NCI-H2171 treated with DMSO at 0.1 percent for 48 hours (cell line): Measurements from ENCODE around the gene CELF5.

ENCODE experiments used
- DNase-seq: peaks from one replicate; lab custom pipeline; 2025; lab: John Stamatoyannopoulos, UW

Gene CELF5

DNA sequence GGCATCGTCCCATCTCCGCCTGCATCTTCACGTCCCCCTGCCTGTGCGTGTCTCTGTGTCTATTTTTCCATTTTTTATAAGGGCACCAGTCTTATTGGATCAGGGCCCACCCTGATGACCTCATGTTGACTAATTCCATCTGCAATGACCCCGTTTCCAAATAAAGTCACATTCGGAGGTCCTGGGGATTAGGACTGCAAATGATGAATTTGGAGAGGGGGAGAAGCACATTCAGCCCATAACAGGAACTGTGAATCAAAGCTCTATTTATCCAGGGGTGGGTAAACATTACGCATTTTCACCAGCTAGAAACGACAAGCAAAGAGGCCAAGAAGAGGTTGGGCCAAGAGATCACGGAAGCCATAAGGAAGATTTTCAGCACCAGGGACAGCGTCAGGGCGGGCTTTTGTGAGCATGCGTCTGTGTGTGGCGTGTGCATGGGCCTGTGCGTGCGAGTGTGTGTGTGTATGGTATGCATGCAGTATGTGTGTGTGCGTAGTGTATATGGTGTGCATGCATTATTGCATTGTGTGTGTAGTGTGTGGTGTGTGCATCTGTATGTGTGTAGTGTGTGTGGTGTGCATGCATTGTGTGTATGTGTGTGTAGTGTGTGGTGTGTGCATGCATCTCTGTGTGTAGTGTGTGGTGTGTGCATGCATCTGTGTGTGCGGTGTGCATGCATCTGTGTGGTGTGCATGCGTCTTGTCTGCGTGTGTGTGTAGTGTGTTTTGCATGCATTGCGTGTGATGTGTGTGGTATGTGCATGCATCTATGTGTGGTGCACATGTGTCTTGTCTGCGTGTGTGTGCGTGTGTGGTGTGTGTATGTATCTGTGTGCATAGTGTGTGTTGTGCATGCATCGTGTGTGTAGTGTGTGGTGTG, 19.6 kb downstream of the CELF5 start:
- DNase-seq: no peak

DNA sequence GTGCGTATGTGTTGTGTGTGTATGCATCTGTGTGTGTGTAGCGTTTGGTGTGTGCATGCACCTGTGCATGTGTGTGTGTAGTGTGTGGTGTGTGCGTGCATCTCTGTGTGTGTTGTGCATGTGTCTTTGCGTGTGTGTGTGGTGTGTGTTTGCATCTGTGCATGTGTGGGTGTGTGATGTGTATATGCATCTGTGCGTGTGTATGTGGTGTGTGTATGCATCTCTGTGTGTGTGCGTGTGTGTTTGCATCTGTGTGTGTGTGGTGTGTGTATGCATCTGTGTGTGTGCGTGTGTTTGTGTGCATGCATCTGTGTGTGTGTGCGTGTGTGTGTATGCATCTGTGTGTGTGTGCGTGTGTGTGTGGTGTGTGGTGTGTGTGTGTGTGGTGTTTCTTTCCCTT, 20.6 kb downstream of the CELF5 start:
- DNase-seq: no peak

DNA sequence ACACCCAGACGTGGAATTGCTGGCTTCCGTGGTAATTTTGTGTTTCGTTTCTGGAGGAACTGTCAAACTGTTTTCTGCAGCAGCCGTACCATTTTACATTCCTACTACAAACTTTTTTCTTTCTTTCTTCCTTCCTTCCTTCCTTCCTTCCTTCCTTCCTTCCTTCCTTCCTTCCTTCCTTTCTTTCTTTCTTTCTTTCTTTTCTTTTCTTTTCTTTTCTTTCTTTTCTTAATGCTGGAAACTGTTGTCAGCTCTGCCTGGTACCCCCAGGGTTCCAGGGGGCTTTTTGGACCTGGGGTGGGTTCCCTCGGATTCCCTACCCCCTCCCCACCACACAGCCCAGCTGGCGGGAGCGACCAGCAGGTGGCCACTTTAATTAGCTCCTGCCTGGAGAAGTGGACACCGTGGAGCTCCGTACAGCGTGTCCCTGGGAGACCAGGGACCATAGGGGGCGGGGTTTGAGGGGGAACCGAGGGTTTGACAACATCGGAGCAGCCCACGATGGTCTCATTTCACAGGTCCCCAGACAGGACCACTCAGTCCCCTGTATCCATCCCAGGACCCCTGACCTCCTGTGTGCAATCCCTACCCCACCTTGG, 24.4 kb downstream of the CELF5 start:
- no peak for DNase-seq

DNA sequence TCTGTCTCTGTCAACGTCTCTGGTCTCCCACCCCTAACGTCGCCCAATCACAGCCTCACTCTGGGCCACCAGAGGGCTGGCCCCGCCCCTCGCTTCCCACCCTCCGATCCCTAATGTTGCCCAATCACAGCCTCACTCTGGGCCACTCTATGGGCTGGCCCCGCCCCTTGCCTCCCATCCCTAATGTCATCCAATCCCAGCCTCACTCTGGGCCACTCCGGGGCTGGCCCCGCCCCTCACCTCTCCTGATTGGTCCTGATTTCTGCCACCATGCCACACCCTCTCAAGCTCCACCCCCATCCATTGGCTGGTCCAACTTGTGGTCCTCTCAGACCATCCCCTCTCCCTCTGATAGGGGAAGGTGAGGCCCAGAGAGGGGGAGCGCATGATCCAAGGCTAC, 24.9 kb downstream of the CELF5 start:
- DNase-seq: no peak

DNA sequence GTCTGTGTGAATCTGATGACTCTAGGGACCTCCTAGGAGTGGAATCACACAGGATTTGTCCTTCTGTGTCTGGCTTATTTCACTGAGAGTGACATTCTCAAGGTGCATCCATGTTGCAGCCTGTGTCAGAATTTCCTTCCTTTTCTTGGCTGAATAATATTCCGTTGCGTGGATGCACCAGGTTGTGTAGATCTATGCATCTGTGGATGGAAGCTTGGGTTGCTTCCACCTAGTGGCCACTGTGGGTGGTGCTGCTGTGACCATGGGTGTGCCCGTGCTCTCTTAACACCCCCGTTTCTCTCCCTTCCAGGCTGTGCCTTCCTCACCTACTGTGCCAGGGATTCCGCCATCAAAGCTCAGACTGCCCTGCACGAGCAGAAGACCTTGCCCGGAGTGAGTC, 26.2 kb downstream of the CELF5 start:
- DNase-seq: no peak

DNA sequence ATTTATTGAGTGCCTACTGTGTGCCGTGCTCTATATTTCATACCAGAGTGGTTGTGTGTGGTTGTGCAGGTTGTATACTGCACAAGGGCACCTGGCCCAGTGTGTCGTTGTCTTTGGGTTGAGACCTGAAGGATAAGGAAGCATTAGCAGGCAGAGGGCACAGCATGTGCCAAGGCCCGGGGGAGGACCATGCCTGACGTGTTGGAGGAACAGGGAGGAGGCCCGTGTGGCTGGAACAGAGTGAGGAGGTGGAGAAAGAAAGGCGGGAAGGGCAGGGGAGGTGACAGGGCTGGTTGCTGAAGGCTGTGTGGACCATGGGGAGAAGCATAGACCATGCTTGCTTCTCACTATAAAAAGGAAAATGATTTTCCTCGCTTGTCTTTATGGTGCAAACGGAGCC, 26.8 kb downstream of the CELF5 start:
- DNase-seq: no peak

DNA sequence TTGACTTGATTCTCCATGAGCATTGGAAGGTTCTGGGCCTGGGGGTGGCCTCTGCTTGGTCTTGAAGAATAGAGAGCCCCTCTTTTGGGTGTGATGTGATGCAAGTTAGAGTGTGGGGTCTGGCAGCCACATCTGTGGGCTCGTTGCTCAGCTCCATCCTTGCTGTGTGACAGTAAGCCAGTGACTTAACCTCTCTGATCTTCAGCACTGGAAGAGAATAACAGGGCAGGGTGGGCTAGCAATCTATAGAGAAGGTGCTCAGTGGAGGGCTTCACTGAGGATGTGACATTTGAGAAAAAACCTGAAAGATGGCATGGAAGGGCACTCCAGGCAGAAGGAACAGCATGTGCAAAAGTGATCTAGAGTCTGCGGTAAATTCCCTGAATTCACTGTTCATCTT, 28.2 kb downstream of the CELF5 start:
- DNase-seq: no peak

DNA sequence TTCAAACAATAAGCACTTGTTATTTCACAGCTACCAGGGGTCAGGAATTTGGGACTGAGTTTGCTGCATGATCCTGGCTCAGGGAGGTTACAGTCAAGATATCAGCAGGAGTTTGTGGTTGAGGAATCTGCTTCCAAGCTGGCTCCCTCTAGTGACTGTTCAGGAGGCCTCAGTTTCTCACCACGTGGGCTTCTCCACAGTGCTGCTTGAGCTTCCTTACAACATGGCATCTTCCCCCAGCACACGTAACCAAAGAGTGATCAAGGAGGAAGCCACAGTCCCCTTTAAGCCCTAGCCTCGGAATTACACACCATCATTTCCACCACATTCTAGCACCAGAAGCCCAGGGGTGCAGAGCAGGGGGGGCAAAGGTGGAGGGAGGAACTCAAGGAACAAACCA, 28.8 kb downstream of the CELF5 start:
- no peak for DNase-seq

DNA sequence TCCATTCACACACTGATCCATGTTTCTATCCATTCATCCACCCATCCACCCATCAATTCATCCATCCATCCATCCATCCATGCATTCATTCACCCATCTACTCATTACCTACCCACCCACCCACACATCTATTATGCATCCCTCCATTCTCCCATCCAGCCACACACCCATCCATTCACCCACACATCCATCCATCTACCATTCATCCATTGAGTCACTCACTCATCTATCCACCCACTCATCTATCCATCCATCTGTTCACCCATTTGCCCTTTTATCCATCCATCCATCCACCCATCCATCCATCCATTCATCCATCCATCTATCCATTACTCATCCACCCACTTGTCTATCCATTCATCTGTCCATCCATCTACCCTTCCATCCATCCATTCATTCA, 30.1 kb downstream of the CELF5 start:
- no peak for DNase-seq

DNA sequence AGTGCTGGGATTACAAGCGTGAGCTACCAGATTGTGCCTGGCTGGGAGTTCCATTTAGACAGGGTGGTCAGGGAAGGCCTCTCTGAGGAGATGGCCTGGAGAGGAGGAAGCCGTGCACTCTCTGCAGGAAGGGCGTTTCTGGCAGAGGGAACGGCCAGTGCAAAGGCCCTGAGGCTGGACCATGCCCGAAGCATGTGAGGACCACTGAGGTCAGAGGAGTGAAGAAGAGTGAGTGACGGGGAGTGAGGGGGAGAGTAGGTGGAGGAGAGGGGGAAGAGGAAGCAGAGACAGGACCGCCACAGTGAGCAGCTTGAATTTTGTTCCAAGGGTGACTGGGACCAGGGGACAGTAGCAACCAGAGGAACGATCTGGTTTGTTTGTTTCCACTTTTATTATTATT, 32.6 kb downstream of the CELF5 start:
- no peak for DNase-seq

DNA sequence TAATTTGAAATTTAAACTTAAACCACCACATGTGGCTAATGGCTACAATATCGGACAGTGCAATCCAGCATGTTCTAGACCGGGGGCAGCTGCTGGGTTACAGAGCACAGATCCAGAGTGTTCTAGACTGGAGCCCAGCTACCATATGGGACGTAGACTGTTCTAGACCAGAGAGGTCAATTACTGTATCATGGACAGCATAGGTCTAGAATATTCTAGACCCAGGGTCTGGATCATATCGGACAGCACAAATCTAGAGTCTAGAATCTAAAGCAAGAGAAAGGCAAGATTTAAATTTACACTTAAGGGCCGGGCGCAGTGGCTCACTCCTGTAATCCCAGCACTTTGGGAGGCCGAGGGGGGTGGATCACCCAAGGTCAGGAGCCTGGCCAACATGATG, 37.9 kb downstream of the CELF5 start:
- DNase-seq: no peak

DNA sequence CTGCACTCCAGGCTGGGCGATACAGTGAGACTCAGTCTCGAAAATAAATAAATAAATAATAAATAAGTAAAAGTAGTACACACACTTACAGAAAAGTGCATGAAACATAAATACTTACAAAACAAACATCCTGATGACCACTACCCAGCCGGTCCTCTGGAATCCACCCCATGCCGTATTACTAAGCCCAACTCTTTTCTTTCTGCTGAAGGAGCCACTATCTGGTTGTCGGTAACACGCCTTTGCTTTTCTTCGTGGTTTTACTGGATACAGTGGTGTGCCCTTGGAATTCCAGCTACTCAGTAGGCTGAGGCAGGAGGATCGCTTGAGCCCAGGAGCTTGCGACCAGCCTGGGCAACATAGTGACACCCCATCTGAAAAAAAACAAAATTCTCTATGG, 39.4 kb downstream of the CELF5 start:
- no peak for DNase-seq

DNA sequence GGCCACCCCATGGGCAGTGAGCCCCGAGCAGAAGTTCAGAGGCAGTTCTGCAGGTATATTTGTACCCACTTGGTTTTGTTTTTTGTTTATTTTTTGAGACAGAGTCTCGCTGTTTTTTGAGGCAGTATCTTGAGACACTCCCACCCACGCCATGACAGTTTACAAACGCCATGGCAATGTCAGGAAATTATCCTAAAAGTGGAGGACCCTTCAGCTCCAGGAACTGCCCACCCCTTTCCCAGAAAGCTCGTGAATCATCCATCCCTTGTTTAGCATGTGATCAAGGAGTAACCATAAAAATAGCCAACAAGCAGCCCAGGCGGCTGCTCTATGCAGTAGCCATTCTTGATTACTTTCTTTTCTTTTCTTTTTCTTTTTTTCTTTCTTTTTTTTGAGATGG, 41.0 kb downstream of the CELF5 start:
- no peak for DNase-seq

DNA sequence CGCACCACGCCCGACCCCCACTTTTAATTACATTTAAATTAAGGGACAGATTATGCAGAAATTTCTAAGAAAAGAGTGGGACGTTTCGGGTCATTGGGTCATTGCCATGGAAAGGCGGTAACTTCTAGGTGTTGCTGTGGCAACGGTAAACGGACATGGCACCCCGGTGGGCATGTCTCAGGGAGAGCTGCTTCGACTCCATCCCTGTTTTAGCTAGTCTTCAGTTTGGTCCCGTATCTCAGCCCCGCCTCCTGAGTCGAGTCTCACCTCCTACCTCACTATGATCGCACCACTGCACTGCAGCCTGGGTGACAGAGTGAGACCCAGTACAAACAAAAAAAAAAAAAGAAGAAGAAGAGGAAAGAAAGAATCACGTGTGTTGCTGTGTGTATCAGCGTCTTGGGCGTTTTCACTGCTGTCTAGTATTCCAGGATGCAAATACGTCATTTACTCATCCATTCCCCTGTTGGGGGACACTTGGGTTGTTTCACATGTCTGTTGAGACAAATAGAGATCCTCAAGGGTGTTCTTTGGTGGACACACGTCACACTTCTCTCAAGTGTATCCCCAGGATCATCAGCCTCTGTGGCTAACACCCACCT, 41.7 kb downstream of the CELF5 start:
- DNase-seq: no peak

DNA sequence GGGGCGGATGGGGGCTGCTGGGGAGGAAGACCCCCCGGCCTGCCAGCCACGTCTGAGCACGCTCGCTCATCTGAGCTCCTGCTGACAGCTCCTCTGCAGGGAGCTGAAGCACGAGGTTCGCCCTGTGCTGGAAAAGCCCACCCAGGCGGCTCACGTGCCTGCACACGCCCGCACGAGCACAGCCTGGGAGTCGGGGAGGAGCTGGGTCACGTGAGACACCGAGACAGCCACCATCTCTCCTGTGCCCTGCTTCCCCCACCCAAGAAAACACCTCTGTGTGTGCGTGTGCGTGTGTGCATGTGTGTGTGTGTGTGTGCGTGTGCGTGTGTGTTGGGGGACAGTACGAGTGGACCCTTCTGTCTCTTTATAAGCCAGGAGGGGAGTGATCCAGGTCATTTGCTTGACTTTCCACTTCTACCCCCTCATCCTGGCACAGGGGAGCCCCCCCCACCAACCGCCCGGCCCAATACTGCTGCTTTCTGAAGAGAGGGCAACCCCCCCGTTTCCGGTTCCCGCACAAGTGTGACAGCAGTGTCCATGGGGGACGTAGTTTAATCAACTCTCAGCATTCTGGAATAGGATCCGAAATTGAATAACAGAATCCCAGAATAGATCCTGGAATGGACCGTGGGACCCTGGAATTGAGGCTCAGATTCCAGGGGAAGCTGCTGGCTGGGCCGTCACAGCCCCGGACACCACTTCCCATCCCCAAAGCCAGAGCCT, 42.5 kb downstream of the CELF5 start:
- DNase-seq: peak; percentile 88

DNA sequence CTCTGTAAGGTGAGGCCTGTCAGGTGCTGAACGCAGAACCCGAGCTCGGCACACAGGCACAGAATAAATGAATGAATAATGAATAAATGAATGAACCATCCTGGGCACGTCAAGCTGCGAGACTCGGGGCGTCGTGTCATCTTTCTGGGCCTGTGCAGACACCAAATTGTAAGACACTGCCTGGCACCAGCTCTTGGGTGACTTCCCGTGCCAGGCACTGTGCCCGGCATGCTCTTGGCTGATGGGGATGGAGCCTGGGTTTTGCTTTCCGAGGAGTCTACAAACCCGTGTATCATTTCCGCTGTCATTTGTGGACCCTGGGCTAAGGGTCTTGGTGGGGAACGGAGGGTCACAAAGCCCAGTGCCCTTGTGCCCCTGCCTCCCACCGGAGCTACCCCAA, 43.9 kb downstream of the CELF5 start:
- no peak for DNase-seq

DNA sequence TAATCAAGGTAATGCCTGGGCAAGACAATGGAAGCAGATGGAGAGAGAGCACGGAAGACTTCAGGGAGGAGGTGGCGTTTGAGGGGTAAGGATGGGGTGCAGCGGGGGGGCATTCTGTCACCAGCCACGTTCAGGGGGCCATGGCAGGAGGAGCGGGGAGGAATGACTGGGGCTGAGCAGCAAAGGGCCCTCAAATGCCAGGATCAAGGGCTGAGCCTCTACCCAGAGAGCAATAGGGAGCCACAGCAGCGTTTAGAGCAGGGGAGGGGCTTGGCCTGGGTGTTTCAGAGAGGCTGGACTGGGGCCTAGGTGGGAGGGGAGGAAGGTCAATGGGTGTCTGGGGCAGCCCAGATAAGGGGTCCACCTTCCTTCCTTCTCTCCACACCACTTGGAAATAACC, 44.3 kb downstream of the CELF5 start:
- DNase-seq: no peak

DNA sequence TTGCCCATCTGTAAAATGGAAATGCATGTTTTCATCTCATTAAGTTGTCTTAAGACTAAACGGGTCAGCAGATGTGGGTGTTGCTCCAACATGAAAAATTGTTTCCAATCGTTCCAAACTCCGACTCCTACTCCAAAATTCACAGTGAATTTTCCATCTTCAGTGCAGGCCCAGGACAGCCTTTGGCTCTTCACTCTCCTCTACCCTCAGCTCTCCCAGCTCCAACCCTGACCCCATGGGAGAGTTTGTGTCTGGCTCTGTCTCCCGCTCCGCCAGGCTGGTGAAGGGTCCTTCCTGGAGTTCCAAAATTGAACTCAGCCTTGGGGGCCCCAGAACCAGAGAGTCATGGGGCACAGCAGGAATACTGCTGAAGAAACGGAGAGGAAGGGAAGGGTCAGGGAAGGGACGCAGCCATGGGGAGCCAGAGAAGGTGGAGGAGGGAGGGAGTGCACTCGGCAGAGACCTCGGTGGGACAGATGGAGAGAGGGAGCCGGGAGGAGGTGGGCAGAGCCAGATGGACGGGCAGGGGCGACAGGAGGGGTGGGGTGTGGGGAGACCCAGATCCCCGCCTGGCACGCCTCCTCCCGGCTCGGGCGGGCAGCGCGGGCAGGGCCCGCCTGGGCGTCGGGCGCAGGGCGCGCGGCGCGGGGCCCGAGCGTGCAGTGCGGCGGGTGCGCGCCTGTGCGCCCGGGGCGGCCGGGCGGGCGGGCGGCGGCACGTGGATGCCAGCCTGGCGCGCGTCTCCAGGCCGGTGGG, 45.6 kb downstream of the CELF5 start:
- peak; percentile 88 for DNase-seq

DNA sequence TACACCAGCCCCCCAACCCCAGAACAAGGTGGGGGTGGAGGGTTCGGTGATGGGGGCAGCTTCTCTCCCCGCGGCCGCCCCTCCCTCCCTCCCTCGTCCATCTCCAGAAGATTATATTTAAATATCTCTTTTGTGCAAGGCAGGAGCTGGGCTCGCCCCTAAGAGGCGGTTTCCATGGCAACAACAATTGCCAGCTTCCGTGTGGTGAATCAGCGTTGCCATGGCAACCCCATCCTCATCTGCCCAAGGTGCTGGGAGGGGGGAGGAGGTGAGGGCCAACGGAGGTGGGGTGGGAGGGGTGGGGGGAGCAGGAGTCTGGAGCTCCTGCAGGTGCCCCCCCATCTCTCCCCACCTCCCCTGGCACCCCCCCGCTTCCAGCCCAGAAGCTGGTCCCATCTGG, 46.4 kb downstream of the CELF5 start:
- DNase-seq: peak; percentile 92

DNA sequence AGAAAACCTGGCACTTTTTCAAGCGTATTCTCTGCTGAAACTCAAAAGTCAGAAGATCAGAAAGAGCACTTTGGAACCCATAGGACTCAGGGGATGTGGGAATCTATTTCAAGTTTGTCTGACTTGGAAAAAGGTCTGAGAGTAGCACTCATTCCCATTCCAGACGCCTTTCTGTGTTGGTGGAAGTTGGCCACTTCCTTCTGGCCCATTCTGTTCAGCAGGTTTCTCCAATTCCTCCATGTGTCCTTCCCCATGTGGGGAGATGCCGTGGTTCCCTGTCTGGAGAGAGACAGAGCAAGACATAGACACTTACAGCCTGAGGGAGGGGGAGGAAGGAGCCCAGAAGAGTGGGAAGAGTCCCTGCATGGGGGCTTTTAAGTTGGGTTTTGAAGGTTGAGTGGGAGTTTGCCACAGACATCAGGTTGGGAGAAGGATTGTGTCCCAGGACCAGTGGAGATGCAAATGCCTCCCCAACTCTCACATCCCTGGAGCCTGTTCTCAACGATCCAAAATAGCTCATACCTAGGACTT, 48.0 kb downstream of the CELF5 start:
- no peak for DNase-seq

DNA sequence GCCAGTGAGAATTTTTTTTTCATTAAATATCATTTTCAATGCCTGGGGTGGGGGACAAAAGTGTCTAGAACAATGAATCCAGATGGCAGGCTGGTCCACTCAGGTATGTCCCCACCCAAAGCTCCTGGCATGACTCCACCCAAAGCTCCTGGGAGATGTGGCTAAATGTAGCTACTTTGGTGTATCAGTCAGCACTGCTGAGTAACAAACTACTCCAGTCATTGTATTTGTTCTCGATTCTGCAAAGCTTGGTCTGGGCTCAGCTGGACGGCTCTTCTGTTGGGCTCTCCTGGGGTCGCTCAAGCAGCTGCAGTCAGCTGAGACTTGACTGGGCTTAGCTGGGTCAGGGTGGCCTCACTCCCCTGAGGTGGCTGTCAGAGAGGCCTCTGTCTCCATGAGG, 48.5 kb downstream of the CELF5 start:
- no peak for DNase-seq
